Omental fat pad (tissue), 4 donors: ENCODE measurements around the gene ABCG5. TPM values are rescaled to one million over a fixed set of nuclear protein-coding genes. Genes with fewer than 3 reads are reported as not detected.

Source experiments
- ATAC-seq: fragments of 150-250 bp; one replicate; pipeline ENCODE4 v1.9.1; 2016; ENCODE audit warnings: mild to moderate bottlenecking, moderate library complexity; ENCODE audit not compliant: low FRiP score
- DNase-seq: peaks from one replicate; pipeline ENCODE4 v3.0.0-alpha.2; 2019; ENCODE audit warnings: low spot score
- CTCF ChIP-seq, 3 donors: fragments of 450-650 bp; IDR thresholded peaks; one replicate each; pipeline ENCODE4 v1.5.1; 2016 to 2017; ENCODE audit warnings: antibody characterized with exemption in 3 of 3, mild to moderate bottlenecking in 3 of 3, moderate library complexity in 2 of 3
- total RNA-seq, 4 donors: library from RNA; depleted of rRNA; stranded (reverse); fragments of >200 nt; gene quantifications; one replicate each; pipeline ENCODE4 v1.1.0, GENCODE V29; 2016

ABCG5 gene
- total RNA-seq, 4 donors from 2014 or later = not detected

- no peak for TF ChIP-seq CTCF (IDR thresholded peaks at IDR 0.05)
- DNase-seq (no peak), ATAC-seq (no peak)
These were observed 27.8 kb downstream of the ABCG5 start for GRCh38 chr2:43810888-43811287.

- ATAC-seq = no peak
- DNase-seq = no peak
- TF ChIP-seq CTCF (IDR thresholded peaks at IDR 0.05) = no peak
These were observed 28.2 kb downstream of the ABCG5 start for GRCh38 chr2:43810452-43810851.

- no peak for ATAC-seq
- no peak for TF ChIP-seq CTCF (IDR thresholded peaks at IDR 0.05)
- DNase-seq = no peak
These were observed 32.0 kb downstream of the ABCG5 start for GRCh38 chr2:43806719-43807031.

- DNase-seq (no peak), ATAC-seq (no peak)
- no peak for TF ChIP-seq CTCF (IDR thresholded peaks at IDR 0.05)
These were observed 35.5 kb downstream of the ABCG5 start for GRCh38 chr2:43803113-43803512.

- ATAC-seq = no peak
- no peak for TF ChIP-seq CTCF (IDR thresholded peaks at IDR 0.05)
- no peak for DNase-seq
These were observed 36.5 kb downstream of the ABCG5 start for GRCh38 chr2:43802135-43802534.

- no peak for TF ChIP-seq CTCF (IDR thresholded peaks at IDR 0.05)
- ATAC-seq = no peak
- no peak for DNase-seq
These were observed 37.7 kb downstream of the ABCG5 start for GRCh38 chr2:43800894-43801293.

- DNase-seq = no peak
- no peak for ATAC-seq
- no peak for TF ChIP-seq CTCF (IDR thresholded peaks at IDR 0.05)
These were observed 40.3 kb downstream of the ABCG5 start for GRCh38 chr2:43798300-43798699.
